HCT116 (cell line): ENCODE data around the gene ABCB8. TPM values are rescaled to one million over a fixed set of nuclear protein-coding genes. Genes with fewer than 3 reads are reported as not detected.

Experiments
- ATAC-seq: fragments of 200-7000 bp; cut with Tn5 transposase; 2 replicates; pipeline ENCODE4 v1.9.1; 2020; ENCODE audit warnings: mild to moderate bottlenecking, moderate library complexity
- BruUV-seq: library from RNA; stranded (reverse); fragments of 400-500 nt; replicated peaks from 2 replicates; lab custom pipeline; 2021; lab: Mats Ljungman, UMichigan
- CTCF ChIA-PET: fragments of 300-600 bp; sonication (Branson Sonifier 250); formaldehyde crosslinking; loops from one replicate; lab custom pipeline; 2021; ENCODE audit warnings: antibody characterized with exemption; lab: Charles Lee
- POLR2A ChIA-PET: fragments of 300-600, 350-600 bp; sonication (Branson Sonifier 250); formaldehyde crosslinking; loops from one replicate; lab custom pipeline; 2021; ENCODE audit warnings: antibody characterized with exemption; lab: Charles Lee
- RAD21 ChIA-PET, 2 experiments: fragments of 300-600 bp; sonication (Branson Sonifier 250); formaldehyde crosslinking; loops; one replicate each; lab custom pipeline; 2023; ENCODE audit warnings: low total read pairs in 2 of 2; ENCODE audit not compliant: uncharacterized antibody in 2 of 2, unreplicated experiment in 2 of 2, low non-redundant PET in 1 of 2; lab: Charles Lee
- DNase-seq: peaks from one replicate; pipeline ENCODE4 v3.0.0-alpha.2; 2010; ENCODE audit warnings: low read depth, low spot score
- H2AFZ ChIP-seq: fragments of 200-600 bp; shearing (Covaris generic), sonication (generic); 2 replicates; pipeline ENCODE4 v1.6.1; 2017; ENCODE audit warnings: low read depth, mixed run types, mixed read lengths, antibody characterized with exemption, low read length; ENCODE audit not compliant: poor library complexity, severe bottlenecking
- H3K27ac ChIP-seq: 2 replicates; pipeline ENCODE4 v1.5.1; 2012; ENCODE audit warnings: low read depth, low read length
- H3K27me3 ChIP-seq: fragments of 200-600 bp; sonication (generic); 2 replicates; pipeline ENCODE4 v1.6.1; 2016; ENCODE audit warnings: mixed run types, low read length, mixed read lengths; ENCODE audit not compliant: insufficient read depth
- H3K36me3 ChIP-seq, 2 experiments: fragments of 200-500 bp in 1 of 2; fragments of 200-600 bp in 1 of 2; sonication (Bioruptor generic) in 1 of 2; sonication (generic) in 1 of 2; 2 replicates each; pipeline versions ENCODE4 v1.5.1 to v1.6.1; 2014 to 2016; ENCODE audit warnings: low read length in 2 of 2, inconsistent platforms in 1 of 2, mixed read lengths in 1 of 2, mixed run types in 1 of 2; ENCODE audit not compliant: insufficient read depth in 2 of 2, control insufficient read depth in 1 of 2
- H3K4me1 ChIP-seq, 2 experiments: fragments of 200-600 bp in 1 of 2; sonication (generic) in 1 of 2; 2 replicates each; pipeline versions ENCODE4 v1.5.1 to v1.6.1; 2012 to 2017; ENCODE audit warnings: low read length in 2 of 2, inconsistent platforms in 1 of 2, mild to moderate bottlenecking in 1 of 2, mixed read lengths in 1 of 2, mixed run types in 1 of 2, moderate library complexity in 1 of 2; ENCODE audit not compliant: insufficient read depth in 2 of 2, control insufficient read depth in 1 of 2
- H3K4me2 ChIP-seq: fragments of 200-600 bp; sonication (generic); 2 replicates; pipeline ENCODE4 v1.6.1; 2017; ENCODE audit warnings: mixed run types, low read length, mixed read lengths
- H3K4me3 ChIP-seq, 2 experiments: fragments of 200-600 bp in 1 of 2; sonication (generic) in 1 of 2; replicated peaks in 1 of 2; 2 replicates each; pipeline ENCODE4 v1.5.1; 2011 to 2016; ENCODE audit warnings: low read length in 2 of 2, control low read depth in 1 of 2, low read depth in 1 of 2, mild to moderate bottlenecking in 1 of 2, mixed read lengths in 1 of 2, mixed run types in 1 of 2
- H3K79me2 ChIP-seq: fragments of 200-600 bp; sonication (generic); 2 replicates; pipeline ENCODE4 v1.6.1; 2017; ENCODE audit warnings: mild to moderate bottlenecking, mixed run types, low read length, moderate library complexity, mixed read lengths; ENCODE audit not compliant: insufficient read depth
- H3K9ac ChIP-seq: fragments of 200-600 bp; sonication (generic); 2 replicates; pipeline ENCODE4 v1.6.1; 2016; ENCODE audit warnings: low read length, mixed read lengths
- H3K9me2 ChIP-seq: fragments of 200-600 bp; sonication (generic), shearing (Covaris generic); 2 replicates; pipeline ENCODE4 v1.6.1; 2017; ENCODE audit warnings: mixed run types, mild to moderate bottlenecking, moderate library complexity; ENCODE audit not compliant: insufficient read depth
- H3K9me3 ChIP-seq, 2 experiments: fragments of 200-500 bp in 1 of 2; fragments of 200-600 bp in 1 of 2; sonication (Bioruptor generic) in 1 of 2; sonication (generic) in 1 of 2; 2 replicates each; pipeline ENCODE4 v1.6.1; 2014 to 2017; ENCODE audit warnings: low read length in 2 of 2, mixed read lengths in 2 of 2, inconsistent platforms in 1 of 2, low read depth in 1 of 2, mild to moderate bottlenecking in 1 of 2, mixed run types in 1 of 2, moderate library complexity in 1 of 2; ENCODE audit not compliant: control insufficient read depth in 1 of 2, insufficient read depth in 1 of 2
- H4K20me1 ChIP-seq: fragments of 200-600 bp; sonication (generic), shearing (Covaris generic); 2 replicates; pipeline ENCODE4 v1.6.1; 2017; ENCODE audit warnings: mixed run types, mild to moderate bottlenecking, moderate library complexity; ENCODE audit not compliant: insufficient read depth
- POLR2AphosphoS5 ChIP-seq: IDR thresholded peaks from 2 replicates; pipeline ENCODE4 v1.6.1; 2011; ENCODE audit warnings: mild to moderate bottlenecking, low read depth, low read length, moderate library complexity
- REST ChIP-seq: IDR thresholded peaks from 2 replicates; pipeline ENCODE4 v1.6.1; 2012; ENCODE audit warnings: low read depth
- ZFX ChIP-seq: fragments of 450-650 bp; IDR thresholded peaks from 2 replicates; pipeline ENCODE4 v1.6.1; 2017
- intact Hi-C: fragments of 100-400 bp; cut with micrococcal nuclease; formaldehyde crosslinking; loops from 2 replicates; pipeline ENCODE4 v1.10.0; 2022
- total RNA-seq: library from RNA; stranded (reverse); gene quantifications from one replicate; pipeline ENCODE4 v1.2.1, GENCODE V29; 2021; ENCODE audit not compliant: unreplicated experiment

Gene ABCB8
- total RNA-seq, 1 experiment from 2014 or later: 55.2 TPM

- Histone ChIP-seq H3K9me2 (no peaks in the 10 kb centered on the region), H3K4me3 (peak overlapping the region; percentile 81 to 90), H3K9me3 (no peaks in the 10 kb centered on the region), H3K27me3 (no peaks in the 10 kb centered on the region), H3K4me2 (peak overlapping the region; percentile 95), H3K36me3 (peaks cover 10 to 17% of the 10 kb centered on the region in 2 experiments), H4K20me1 (no peaks in the 10 kb centered on the region)
- no peak for DNase-seq
- intact Hi-C loops: loop anchor here (1.0 kb wide), 1 partner anchor 22 kb away; the partner anchor contains the start of gene TMUB1
- TF ChIP-seq POLR2AphosphoS5 (peak; percentile 5; the same call in 1 of the 2 replicates), ZFX (peak; percentile 53; the same call in 1 of the 2 replicates), REST (no peak)
- TF ChIP-seq, all 23 proteins: peak for 2
- CTCF ChIA-PET: interaction anchor here (0.6 to 2.1 kb wide), 11 partner anchors 15 to 163 kb away, joined by 3 to 8 read pairs (median 3); partner anchors contain the start of genes ABCB8 and FASTK
- peaks cover 28 to 52% of the 10 kb centered on the region in 2 experiments for H3K4me1 ChIP-seq
- RAD21 ChIA-PET: interaction anchor here (0.7 to 1.3 kb wide), 4 partner anchors 15 to 52 kb away, joined by 3 read pairs; partner anchors contain the start of gene AGAP3 (in 1 of the 2)
- POLR2A ChIA-PET: interaction anchor here (0.6 to 1.7 kb wide), 14 partner anchors 12 to 55 kb away, joined by 3 to 13 read pairs (median 4); partner anchors contain the start of genes ABCB8, AGAP3, FASTK and TMUB1
- peak overlapping the region; percentile 91 for H3K9ac ChIP-seq
- H3K27ac ChIP-seq: peak overlapping the region; percentile 87
- H2AFZ ChIP-seq: no peak overlapping the region
- H3K79me2 ChIP-seq: peaks cover 62% of the 10 kb centered on the region
- ATAC-seq: no peak
- TSS peak; percentile 57 for BruUV-seq
Measured at GRCh38 chr7:151061213-151062110, 33.2 kb downstream of the ABCB8 start.
